Subcutaneous adipose tissue (tissue), 4 donors: Measurements from ENCODE around the gene MATN4. TPM values are rescaled to one million over a fixed set of nuclear protein-coding genes. Genes with fewer than 3 reads are reported as not detected.

Experiments
- CTCF ChIP-seq: fragments of 450-650 bp; IDR thresholded peaks from one replicate; pipeline ENCODE4 v1.5.1; 2016; ENCODE audit warnings: low read depth, mild to moderate bottlenecking, control low read depth, antibody characterized with exemption, moderate library complexity
- total RNA-seq, 4 donors: library from RNA; depleted of rRNA; stranded (reverse); fragments of >200 nt; gene quantifications; one replicate each; pipeline ENCODE4 v1.1.0, GENCODE V29; 2016

The MATN4 gene
- total RNA-seq, 4 donors from 2014 or later = 0.34 to 0.44 TPM; not detected in 2

- no peak for TF ChIP-seq CTCF
These were observed 40.1 kb upstream of the MATN4 start, which contains the start of gene SDC4 for GRCh38 chr20:45347936-45348778. TSS of gene SDC4 (minus strand) at chr20:45348424. CDS start at chr20:45348384, 40 bp downstream.

- TF ChIP-seq CTCF = no peak
These were observed 39.3 kb upstream of the MATN4 start for GRCh38 chr20:45347297-45347935.

- no peak for TF ChIP-seq CTCF
These were observed 38.8 kb upstream of the MATN4 start for GRCh38 chr20:45346851-45347250.

- TF ChIP-seq CTCF = no peak
These were observed 38.2 kb upstream of the MATN4 start for GRCh38 chr20:45346291-45346718.

GRCh38 chr20:45345104-45345936 is 37.2 kb upstream of the MATN4 start:
- TF ChIP-seq CTCF = no peak

- no peak for TF ChIP-seq CTCF
These were observed 36.2 kb upstream of the MATN4 start for GRCh38 chr20:45344168-45344860.
